Breast epithelium (tissue), 3 donors: ENCODE results near the gene SIDT2.
A peak's percentile ranks its signal among the peaks of the same experiment; 100 is the strongest.
"Not testable (repeated sequence)": the region's sequence is repeated elsewhere in the genome, so short reads cannot be mapped to it uniquely, and the experiment has no call there.

Experiments used
- CTCF ChIP-seq, 3 donors: fragments of 450-650 bp; IDR thresholded peaks; one replicate each; pipeline ENCODE4 v1.5.1; 2016 to 2017; ENCODE audit warnings: antibody characterized with exemption in 3 of 3, mild to moderate bottlenecking in 3 of 3, moderate library complexity in 3 of 3
- POLR2A ChIP-seq: fragments of 450-650 bp; IDR thresholded peaks from one replicate; pipeline ENCODE4 v1.6.1; 2016; ENCODE audit warnings: antibody characterized with exemption, mild to moderate bottlenecking, moderate library complexity
- POLR2AphosphoS5 ChIP-seq, 3 donors: sonication (generic); formaldehyde crosslinking; IDR thresholded peaks; one replicate each; pipeline ENCODE4 v1.6.1; 2017; ENCODE audit warnings: antibody characterized with exemption in 3 of 3

GRCh38 chr11:117208710-117209109 lies 30.2 kb downstream of the SIDT2 start:
- peak; percentile 57 to 87 (median 74) for TF ChIP-seq POLR2AphosphoS5 (IDR thresholded peaks at IDR 0.05)
- not testable (repeated sequence) for TF ChIP-seq CTCF (IDR thresholded peaks at IDR 0.05); POLR2A
